ENCODE data around the gene WDR59. TPM values are rescaled to one million over a fixed set of nuclear protein-coding genes. Genes with fewer than 3 reads are reported as not detected.
"Not testable (repeated sequence)": the region's sequence is repeated elsewhere in the genome, so short reads cannot be mapped to it uniquely, and the experiment has no call there.

The WDR59 gene
- total RNA-seq, 2 donors from 2014 or later, result 28.8 to 36.8 TPM

DNA sequence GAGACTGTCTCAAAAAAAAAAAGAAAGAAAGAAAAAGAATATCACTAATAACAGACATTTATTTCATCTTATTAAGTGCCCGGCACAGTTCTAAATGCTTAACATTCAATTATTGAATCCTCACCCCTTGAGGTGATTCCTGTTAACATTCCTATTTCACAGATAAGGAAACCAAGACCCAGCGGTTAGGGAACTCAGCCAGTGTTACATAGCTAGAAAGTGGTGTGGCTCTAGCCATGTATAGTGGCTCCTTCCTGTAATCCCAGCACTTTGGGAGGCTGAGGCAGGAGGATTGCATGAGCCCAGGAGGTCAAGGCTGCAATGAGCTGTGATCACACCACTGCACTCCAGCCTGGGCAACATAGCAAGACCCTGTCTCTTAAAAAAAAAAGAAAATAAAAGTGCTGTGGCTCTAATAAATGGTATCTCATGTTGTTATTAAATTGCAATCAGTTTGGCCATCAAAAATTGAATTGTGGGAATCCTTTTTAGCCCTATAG, 42.0 kb upstream of the WDR59 start:
- no peak for DNase-seq (ENCODE audit: low spot score)
- Histone ChIP-seq H3K4me1 (ENCODE audit: control insufficient read depth in 1 of 2, low read depth in 2 of 2) (peaks cover 13 to 30% of the 10 kb centered on the region in 2 donors), H3K27me3 (replicated peaks; ENCODE audit: insufficient read depth) (no peaks in the 10 kb centered on the region), H3K9me3 (no peaks in the 10 kb centered on the region), H3K36me3 (no peaks in the 10 kb centered on the region), H3K27ac (peak overlapping the region; percentile 75 to 77), H3K4me3 (no peak overlapping the region)
- TF ChIP-seq, protein P1, sequence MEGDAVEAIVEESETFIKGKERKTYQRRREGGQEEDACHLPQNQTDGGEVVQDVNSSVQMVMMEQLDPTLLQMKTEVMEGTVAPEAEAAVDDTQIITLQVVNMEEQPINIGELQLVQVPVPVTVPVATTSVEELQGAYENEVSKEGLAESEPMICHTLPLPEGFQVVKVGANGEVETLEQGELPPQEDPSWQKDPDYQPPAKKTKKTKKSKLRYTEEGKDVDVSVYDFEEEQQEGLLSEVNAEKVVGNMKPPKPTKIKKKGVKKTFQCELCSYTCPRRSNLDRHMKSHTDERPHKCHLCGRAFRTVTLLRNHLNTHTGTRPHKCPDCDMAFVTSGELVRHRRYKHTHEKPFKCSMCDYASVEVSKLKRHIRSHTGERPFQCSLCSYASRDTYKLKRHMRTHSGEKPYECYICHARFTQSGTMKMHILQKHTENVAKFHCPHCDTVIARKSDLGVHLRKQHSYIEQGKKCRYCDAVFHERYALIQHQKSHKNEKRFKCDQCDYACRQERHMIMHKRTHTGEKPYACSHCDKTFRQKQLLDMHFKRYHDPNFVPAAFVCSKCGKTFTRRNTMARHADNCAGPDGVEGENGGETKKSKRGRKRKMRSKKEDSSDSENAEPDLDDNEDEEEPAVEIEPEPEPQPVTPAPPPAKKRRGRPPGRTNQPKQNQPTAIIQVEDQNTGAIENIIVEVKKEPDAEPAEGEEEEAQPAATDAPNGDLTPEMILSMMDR (IDR thresholded peaks at IDR 0.05), result no peak
- ATAC-seq (ENCODE audit: insufficient number of reproducible peaks, low FRiP score, low read depth), result no peak

- peak; percentile 98 for ATAC-seq (ENCODE audit: insufficient number of reproducible peaks, low FRiP score, low read depth)
- not testable (repeated sequence) for DNase-seq (ENCODE audit: low spot score); H3K9me3 ChIP-seq
Measured at GRCh38 chr16:75026239-75026891, 41.4 kb upstream of the WDR59 start.

DNA sequence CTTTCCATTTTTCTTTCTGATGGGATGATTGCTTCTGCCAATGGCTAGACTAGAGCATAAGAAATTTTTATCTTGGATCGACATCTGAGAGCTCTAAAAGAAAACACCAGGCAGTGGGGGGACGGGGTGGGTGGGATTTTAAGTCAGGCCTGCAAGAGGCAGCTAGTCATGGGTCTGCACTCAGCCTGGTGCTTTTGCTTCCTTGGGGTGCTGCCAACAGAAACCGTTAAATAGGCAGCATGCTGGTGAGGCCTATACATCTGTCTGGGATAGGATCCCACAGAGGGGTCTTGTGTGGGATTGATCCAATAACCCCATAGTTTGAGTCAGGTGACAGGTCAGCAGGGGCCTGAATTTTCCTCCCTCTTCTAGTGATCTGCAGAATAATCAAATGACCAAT, 40.8 kb upstream of the WDR59 start:
- Histone ChIP-seq H3K36me3 (no peaks in the 10 kb centered on the region), H3K27me3 (replicated peaks; ENCODE audit: insufficient read depth) (no peaks in the 10 kb centered on the region), H3K27ac (peak overlapping the region; percentile 75 to 77), H3K4me3 (no peak overlapping the region), H3K9me3 (peaks cover 4% of the 10 kb centered on the region), H3K4me1 (ENCODE audit: control insufficient read depth in 1 of 2, low read depth in 2 of 2) (peaks cover 13 to 30% of the 10 kb centered on the region in 2 donors)
- no peak for ATAC-seq (ENCODE audit: insufficient number of reproducible peaks, low FRiP score, low read depth)
- TF ChIP-seq, protein P1 (IDR thresholded peaks at IDR 0.05), result no peak
- no peak for DNase-seq (ENCODE audit: low spot score)

More at GRCh38 chr16:75026239-75026891, 41.4 kb upstream of the WDR59 start:
- not testable (repeated sequence) for H3K27me3 ChIP-seq (replicated peaks; ENCODE audit: insufficient read depth); H3K36me3 ChIP-seq
- H3K4me1 ChIP-seq (ENCODE audit: control insufficient read depth in 1 of 2, low read depth in 2 of 2), result peaks cover 13 to 30% of the 10 kb centered on the region in 2 donors
- H3K27ac ChIP-seq, result peak overlapping the region; percentile 75 to 77
- H3K4me3 ChIP-seq, result peak overlapping the region; percentile 27

DNA sequence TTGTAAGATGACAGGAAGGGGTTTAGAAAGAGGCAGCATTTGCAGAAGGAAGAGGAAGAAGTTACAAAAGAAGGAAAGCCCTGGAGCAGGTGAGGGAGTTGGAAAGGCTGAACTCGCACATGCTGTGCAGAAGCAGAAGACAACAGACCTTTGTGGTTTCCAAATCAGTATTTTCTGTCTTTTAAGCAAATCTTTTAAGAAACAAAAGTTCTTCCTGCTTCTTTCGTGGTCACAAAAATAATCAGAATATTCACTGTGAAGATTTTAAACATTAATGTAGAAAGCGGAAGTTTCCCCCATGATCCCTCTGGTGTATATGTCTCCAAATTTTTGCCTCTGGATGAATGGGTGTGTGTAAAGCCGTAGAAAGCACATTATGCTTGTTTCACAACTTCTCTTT, 39.7 kb upstream of the WDR59 start:
- Histone ChIP-seq H3K36me3 (no peaks in the 10 kb centered on the region), H3K4me3 (no peak overlapping the region), H3K9me3 (peaks cover 4% of the 10 kb centered on the region), H3K27ac (no peak overlapping the region), H3K27me3 (replicated peaks; ENCODE audit: insufficient read depth) (no peaks in the 10 kb centered on the region), H3K4me1 (ENCODE audit: control insufficient read depth in 1 of 2, low read depth in 2 of 2) (peaks cover 13 to 23% of the 10 kb centered on the region in 2 donors)
- DNase-seq (ENCODE audit: low spot score), result no peak
- no peak for ATAC-seq (ENCODE audit: insufficient number of reproducible peaks, low FRiP score, low read depth)
- TF ChIP-seq, protein P1 (IDR thresholded peaks at IDR 0.05), result no peak

DNA sequence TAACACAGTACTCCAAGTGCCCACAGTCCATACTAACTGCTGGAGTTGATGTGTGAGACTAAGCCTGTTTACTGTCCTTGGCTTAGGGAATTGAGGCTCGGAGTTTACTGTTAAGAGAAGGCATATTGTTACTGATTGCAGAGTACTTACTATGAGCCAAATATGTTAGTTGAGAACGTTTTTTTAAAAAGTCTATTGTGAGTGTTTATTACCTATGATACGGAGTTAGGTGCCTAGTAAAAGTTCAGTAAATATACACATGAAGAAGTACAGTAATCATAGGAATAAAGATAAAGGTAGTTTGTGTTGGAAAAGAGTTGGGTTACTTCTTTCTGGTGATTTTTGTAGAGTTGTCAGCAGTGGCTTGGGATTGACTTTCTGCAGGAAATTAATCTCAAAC, 39.3 kb upstream of the WDR59 start:
- no peaks in the 10 kb centered on the region for H3K36me3 ChIP-seq
- ATAC-seq (ENCODE audit: insufficient number of reproducible peaks, low FRiP score, low read depth) (no peak), DNase-seq (ENCODE audit: low spot score) (no peak)
- H3K4me1 ChIP-seq (ENCODE audit: control insufficient read depth in 1 of 2, low read depth in 2 of 2), result peaks cover 13 to 21% of the 10 kb centered on the region in 2 donors
- H3K4me3 ChIP-seq, result no peak overlapping the region
- TF ChIP-seq, protein P1 (IDR thresholded peaks at IDR 0.05), result no peak
- H3K27ac ChIP-seq, result no peak overlapping the region
- peaks cover 4% of the 10 kb centered on the region for H3K9me3 ChIP-seq
- H3K27me3 ChIP-seq (replicated peaks; ENCODE audit: insufficient read depth), result no peaks in the 10 kb centered on the region
